HL-60/S4 treated with phorbol 12-myristate 13-acetate at 8.2 ng/mL for 4 days and 3 days (cell line): Measurements from ENCODE around the gene STAT2.
"Not testable (repeated sequence)": the region's sequence is repeated elsewhere in the genome, so short reads cannot be mapped to it uniquely, and the experiment has no call there.

Experiments used
- in situ Hi-C: fragments of 300-500 bp; cut with MboI; formaldehyde crosslinking; loops from 2 replicates; pipeline ENCODE4 v1.15.0; 2022; ENCODE audit warnings: low sequenced_read_pairs

The STAT2 gene

DNA sequence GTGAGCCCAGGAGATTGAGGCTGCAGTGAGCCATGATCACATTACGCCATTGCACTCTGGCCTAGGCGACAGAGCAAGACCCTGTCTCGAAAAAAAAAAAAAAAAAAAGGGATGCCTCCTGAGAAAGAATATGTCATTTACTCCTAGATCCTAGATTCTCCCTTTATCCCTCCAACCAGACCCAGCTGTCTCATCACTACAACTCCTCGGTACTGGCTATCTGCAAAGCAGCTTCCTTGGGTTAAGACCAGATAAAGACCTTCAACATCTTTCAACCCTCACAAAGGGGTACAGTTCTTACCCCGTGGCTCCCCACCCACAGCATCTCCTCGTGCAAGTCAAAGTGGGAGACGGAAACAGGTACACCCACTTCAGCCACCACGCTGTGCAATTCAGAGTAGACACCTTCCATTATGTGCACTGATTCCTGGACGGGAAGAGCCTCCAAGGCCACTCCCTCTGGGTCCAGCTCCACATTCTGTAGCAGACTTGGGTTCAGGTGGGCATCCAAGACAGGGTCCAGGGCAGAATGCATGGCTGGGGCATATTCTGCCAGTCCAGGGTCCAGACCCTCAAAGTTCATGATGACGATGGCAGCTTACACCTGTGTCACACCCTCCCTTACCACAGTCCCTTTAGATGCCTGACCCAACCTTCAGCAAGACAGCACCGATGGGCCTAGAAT, 27.3 kb downstream of the STAT2 start:
- in situ Hi-C loops, result no loop called here

DNA sequence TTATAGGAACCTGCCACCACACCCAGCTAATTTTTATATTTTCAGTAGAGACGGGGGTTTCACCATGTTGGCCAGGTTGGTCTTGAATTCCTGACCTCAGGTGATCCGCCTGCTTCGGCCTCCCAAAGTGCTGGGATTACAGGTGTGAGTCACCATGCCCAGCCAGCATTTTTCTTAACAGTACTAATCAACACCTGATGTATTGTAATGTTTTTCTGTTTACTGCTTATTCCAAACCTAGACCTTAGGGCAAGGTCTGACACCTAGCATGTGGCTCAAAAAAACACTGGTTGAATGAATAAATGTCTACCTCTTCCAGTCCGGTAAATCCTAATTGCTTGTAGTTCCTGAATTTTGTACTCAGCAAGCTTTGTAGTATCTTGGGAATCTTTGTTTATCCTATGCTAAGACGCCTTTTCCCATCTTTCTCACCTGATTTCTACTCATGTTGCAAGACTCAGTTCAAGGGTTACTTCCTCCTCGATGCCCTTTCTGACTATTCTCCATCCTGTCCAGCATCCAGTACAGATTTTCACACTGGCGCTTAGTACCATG, 28.9 kb downstream of the STAT2 start:
- in situ Hi-C loops, result no loop called here

DNA sequence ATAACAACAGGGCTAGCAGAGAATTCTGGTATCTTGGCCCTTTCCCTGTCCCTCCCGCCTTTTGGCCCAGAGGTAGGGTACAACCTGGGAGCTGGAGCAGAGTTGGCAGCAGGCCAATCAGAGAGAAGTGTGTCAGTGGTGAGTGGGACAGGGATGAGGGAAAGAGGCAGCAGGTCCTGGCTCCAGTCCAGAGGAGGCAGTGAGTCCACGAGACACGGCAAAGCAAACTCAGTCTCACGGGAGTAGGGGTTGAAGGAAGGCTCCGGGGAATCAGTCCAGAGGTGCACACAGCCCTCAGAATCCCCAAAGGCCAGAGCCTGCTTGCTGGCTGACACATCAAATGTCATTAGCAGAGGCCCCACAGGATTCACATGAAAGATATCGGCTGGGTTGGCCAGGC, 33.4 kb downstream of the STAT2 start:
- in situ Hi-C loops, result no loop called here

DNA sequence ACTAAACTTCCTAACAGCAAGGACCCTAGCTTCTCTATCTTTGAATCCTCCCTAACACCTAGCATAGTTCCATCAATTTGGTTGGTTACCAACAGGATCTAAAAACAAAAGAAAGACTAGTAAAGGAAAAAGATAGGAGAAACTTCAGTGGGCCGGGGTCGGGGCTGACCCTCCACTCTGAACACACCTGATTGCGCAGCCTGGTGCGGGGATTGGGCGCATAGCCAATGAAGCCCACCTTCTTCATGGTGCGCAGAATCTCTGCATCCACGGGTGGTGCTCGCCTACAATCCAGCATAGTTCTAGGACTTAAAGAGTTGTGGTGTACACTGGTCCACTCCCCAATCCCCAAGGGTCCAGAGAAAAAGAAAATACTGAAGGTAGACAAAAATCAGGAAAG, 33.8 kb downstream of the STAT2 start:
- in situ Hi-C loops, result no loop called here

DNA sequence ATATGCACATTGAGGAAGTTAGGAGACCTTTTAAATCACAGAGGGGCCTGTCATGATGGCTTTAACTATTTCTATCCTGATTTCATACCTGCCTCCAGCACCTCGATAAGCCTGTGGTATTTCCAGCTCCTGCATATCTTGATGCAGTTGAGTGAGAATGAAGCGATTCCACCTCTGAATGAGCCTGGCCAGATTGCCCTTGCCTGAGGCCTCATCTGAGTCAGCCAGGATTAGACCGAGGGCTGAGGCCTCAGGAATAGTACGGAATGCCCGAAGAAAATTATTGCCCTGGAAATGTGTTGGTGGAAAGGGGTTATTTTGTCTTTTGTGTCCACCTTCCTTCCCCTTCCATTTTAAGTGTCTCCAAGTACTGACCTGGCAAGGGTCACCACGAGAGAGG, 35.7 kb downstream of the STAT2 start:
- in situ Hi-C loops, result no loop called here

DNA sequence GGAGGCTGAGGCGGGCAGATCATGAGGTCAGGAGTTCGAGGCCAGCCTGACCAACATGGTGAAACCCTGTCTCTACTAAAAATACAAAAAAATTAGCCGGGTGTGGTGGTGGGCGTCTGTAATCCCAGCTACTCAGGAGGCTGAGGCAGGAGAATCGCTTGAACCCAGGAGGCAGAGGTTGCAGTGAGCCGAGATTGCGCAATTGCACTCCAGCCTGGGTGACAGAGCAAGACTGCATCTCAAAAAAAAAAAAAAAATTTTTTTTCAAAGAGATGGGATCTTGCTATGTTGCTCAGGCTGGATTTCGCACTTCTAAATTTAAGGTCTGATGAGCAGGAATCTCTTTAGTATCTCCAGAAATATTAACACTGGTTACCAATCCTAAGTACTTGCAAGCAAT, 38.3 kb downstream of the STAT2 start:
- in situ Hi-C loops, result not testable (repeated sequence)

DNA sequence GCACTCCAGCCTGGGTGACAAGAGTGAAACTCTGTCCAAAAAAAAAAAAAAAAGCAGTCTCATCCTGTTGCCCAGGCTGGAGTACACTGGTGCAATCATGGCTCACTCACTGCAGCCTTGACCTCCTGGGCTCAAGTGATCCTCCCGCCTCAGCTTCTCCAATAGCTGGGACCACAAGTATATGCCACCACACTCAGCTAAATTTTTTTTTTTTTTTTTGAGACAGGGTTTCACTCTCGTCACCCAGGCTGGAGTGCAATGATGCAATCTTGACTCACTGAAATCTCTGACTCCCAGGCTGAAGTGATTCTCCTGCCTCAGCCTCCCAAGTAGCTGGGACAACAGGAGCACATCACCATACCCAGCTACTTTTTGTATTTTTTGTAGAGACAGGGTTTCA, 38.9 kb downstream of the STAT2 start:
- in situ Hi-C loops, result no loop called here

DNA sequence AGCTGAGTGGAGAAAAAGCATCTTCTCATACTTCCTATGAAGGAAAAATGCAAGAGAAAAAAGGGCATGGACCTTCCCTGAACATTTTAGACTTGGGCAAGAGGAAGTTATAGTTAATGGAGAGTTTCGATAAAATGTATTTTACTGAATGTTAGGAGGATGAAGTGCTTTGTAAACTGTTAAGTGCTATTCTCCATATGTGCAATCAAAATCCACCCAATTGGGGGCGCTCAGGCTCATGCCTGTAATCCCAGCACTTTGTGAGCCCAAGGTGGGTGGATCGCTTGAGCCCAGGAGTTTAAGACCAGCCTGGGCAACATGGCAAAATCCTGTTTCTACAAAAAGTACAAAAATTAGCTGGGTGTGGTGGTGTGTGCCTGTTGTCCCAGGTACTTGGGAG, 42.2 kb downstream of the STAT2 start:
- in situ Hi-C loops, result no loop called here

DNA sequence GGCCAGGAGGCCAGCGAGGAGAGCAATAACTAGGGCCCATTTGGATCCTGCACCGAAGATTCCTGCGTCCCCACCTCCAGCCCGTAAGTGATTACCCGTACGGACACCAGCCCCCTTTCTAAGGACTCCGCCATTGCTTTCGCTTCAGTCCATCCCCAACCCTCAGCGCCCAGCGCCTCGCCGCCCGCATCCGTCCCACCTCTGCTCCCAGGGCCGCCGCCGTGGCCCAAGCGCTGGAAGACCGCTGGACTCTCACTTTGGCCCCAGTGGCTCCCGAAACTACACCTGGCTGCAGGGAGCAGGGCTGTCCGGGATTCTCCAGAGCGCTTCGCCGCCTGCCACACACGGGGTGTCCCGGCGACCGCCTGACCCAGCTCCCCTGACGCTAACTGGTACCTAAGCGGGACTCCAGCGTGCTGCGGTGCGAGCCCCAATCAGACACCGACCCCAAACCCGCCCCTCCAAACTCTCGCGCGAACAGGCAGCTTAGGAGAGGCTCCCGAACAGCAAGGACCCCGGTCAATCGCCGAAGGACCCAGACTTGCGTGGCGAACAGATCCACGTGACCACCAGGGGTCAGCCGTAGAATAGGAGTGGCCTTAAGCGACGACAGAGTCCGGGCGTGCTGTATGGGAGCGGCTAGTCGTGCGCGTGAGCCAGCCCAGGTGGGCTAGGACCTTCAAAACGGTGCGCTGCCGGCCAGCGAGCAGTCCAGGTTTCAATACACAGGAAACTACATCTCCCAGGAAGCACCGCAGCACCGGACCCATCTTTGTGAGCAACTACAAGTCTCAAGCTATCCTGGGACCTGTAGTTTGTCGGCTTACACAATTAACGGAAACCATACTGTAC, 44.1 kb downstream of the STAT2 start, which contains the start of gene CNPY2:
TSS of gene CNPY2 (minus strand) at position 367 of the 852 bp plus-strand sequence. CDS start 771 bp downstream, outside the sequence.
- in situ Hi-C loops, result no loop called here

DNA sequence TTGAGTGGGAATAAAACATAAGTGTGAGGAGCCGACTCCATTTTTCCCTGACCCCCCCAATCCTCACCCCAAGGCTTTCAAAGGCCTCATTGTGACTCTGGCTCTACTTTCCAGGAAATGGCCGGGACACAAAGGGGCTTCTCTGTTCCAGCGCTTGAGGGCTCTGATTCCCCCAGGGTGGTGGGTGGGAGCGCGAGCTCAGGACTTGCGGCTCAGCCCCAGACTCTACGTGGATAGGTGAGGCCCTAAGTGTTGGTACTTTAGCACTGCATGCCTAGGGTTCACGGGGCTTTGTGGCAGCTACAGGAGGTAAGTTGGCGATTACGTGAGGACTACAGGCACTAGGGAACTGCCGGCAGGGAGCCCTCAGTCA, 44.7 kb downstream of the STAT2 start:
- in situ Hi-C loops, result no loop called here

DNA sequence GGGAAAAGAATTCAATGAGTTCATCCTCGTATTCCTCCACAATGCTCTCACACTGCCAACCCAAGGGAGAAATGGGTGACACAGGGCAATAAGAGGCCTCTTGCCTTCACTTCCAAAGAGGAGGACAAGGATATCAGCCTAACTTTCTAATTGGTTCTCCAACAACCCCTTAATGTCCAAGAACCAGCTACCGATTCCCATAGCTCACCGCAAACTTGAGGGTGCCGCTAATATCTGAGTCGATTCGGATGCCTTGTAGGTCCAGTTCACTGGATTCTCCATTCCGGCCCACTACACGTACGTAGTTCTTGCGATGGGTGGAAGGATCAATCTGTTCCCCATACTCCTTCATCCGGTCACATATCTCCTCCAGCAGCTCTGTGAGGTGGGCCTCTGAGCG, 48.9 kb downstream of the STAT2 start:
- in situ Hi-C loops, result no loop called here

DNA sequence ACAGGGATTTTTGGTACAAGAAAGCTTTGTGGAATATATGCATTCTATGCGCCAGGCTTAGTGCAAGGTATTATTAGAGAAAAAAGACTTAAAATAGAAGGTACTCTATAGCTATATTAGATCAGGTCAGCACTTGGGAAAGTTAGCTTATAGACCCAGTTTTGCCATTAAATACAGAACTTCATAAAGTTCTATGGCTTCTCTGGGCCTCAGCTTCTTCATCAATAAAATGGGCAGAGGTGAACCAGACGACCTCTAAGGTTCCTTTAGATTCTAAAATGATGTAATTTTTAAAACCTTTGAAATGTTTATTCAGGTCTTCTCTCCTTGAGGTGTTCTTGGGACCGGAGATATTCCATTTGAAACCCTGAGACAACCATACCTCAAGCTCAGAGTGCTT, 51.2 kb downstream of the STAT2 start:
- in situ Hi-C loops, result no loop called here

DNA sequence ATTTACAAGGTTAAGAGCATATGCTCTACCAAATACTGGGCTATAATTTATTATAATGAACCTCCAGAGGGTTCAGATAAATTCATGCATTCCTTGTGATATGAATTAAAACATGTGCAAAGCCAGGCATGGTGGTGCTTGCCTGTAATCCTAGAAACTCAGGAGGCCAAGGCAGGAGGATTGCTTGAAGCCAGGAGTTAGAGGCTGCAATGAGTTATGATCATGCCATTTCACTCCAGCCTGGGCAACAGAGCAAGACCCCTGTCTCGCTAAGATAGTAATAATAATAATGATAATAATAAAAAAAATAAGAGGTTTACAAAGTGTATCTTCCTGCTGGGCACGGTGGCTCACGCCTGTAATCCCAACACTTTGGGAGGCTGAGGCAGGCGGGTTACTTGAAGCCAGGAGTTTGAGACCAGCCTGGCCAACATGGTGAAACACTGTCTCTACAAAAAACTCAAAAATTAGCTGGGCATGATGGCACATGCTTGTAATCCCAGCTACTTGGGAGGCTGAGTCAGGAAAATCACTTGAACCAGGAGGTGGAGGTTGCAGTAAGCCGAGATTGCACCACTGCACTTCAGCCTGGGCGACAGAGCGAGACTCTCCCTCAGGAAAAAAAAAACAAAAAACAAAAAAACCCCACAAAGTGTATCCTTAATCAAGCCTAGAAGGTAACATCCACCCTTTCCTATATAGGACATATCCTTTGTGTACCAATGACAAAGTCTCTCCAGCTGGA, 52.5 kb downstream of the STAT2 start:
- in situ Hi-C loops, result no loop called here

DNA sequence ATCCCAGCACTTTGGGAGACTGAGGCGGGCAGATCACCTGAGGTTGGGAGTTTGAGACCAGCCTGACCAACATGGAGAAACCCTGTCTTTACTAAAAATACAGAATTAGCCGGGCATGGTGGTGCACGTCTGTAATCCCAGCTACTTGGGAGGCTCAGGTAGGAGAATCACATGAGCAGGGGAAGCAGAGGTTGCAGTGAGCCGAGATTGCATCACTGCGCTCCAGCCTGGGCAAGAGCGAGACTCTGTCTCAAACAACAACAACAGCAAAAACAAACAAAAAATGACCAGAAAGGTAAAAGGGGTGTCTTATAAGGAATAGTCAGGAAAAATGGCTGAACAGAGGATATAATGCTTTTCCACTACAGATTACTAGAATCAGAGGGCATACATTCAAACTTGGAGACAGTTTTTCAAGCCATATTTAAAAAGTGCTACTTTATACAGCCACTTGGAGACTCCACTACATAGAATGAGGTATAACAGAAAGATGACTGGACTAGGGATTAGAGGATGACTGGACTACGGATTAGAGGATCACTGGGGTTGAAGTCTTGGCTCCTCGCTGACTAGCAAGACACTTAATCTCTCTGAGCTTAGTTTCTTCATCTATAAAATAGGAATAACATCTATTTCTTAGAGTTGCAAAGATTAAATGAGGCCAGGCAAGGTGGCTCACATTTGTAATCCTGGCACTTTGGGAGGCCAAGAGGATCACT, 54.9 kb downstream of the STAT2 start:
- in situ Hi-C loops, result no loop called here

DNA sequence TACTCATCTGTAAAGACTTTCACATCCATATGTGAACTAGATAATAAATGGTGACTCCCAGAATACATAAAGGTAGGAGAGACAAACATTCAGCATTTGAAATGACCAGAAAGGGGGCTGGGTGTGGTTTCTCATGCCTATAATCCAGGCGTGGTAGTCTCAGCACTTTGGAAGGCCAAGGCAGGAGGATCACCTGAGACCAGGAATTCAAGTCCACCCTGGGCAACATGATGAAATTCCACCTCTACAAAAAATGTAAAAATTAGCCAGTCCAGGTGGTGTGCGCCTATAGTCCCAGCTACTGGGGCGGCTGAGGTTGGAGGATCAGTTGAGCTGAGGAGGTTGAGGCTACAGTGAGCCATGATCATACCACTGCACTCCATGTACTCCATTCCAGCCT, 55.6 kb downstream of the STAT2 start:
- in situ Hi-C loops, result no loop called here

DNA sequence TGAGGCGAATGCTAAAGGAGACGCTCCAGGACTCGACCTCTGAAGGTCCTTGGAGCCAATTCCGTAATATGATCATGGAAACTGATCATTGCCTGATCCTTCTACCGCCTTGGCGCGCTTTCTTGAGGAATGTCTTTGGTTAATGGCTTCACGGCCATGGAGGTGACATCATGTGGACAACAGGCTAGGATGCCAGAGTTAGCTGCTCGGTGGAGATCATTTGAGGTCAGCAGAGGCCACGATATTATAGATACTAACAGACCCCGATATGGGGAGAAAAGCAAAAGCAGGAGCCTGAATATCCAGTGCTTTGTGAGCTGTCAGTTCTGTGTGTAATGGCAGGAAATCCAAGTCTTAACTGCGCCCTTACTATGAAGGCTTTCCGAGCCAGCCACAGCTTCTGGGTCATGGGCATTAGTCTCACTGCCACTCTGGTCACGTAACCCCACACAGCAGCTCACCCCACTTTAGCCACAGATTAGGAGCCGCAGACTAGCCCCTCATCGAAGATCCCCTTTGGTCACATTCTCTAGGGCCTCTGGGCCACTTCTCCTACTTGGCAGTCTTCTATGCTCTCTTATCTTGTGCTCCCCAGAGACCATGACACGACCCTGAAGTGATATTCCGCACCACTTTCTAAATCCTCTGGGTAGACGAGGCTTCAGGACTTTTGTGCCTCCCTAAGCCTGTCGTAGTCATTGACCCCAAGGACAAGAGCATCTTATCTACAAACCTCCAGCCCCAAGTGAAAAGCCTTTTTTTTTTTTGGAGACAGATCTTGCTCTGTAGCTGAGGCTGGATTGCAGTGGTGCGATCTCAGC, 59.1 kb downstream of the STAT2 start:
- in situ Hi-C loops, result no loop called here

DNA sequence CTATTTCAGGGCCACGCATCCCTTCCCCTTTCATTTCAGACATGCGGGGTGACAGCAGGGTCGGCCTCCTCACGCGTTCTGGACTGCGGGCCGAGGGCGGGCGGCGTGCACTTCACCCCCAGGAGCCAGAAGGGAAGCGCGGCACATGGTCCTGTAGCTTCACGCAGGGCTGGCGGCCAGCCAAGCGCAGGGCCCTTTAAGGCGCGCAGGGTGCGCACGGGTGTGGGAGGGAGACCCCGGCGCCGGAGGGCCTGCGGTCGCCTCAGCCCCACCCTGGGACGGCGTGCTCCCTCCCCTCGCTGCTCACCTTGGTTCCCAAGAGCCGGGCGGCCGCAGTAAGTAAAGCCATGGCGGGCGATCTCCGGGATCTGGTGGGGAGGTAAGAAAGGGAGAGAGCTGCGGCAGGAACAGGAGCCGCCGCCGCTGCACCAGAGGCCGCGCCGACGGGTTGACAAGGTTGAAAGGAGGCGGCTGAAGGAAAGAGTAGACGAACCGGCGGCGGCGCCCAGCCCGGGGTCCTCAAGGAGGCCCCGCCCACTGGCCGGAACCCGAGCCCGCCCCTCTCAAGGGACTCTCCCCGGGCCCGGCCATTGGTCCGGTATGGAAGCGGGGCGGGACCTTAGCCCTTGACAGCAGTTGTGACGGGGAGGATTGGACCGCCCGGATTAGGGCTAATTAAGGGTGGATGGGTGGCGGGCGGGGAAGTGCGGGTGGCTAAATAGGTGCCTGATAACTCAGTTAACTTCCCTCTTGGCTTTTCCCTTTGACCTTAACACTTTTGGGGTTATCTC, 59.9 kb downstream of the STAT2 start, which contains the start of gene CS:
TSS of gene CS (minus strand) at position 478 of the 791 bp plus-strand sequence. CDS start at position 349, 129 bp downstream.
- in situ Hi-C loops, result no loop called here

DNA sequence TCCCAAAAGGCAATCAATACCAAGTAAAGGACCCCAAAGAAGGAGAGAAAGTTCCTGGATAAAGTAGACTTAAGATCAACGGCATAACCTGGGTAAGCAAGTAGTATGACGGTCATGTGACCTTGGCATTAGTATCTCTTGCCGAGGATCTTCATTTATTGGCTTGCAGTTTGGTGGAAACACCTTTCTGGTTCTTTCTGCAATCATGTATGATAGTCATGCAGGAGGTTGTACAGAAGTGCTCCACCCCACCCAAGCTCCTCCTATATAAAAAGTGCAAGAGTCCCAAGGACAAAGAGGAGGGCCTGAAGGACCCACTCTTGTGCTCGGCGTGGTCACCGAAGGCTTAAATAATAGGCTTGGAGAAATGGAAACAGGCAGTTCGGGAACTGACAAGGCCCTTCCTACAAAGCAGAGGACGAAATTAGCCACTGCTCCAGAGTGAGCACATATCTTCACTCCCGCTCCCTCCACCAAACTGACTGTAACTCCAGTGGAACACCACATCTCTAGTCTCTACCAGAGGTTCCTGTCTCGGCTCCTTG, 60.5 kb downstream of the STAT2 start:
- in situ Hi-C loops, result no loop called here

DNA sequence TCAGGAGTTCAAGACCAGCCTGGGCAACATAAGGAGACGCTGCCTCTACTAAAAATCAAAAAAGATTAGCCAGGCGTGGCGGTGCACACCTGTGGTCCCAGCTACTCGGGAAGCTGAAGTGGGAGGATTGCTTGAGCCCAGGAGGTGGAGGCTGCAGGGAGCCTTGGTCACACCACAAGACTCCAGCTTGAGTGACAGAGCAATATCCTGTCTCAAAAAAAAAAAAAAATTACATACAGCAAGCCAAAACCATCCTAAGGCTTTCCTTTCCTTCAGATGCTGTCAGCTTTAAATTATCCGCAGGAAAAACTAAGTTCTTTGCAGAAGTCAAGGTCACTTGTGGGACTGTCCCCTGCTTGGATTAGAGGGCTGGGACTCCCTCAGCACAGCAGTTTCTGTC, 61.1 kb downstream of the STAT2 start:
- in situ Hi-C loops, result no loop called here
